ENCODE measurements around the gene OXCT2. TPM values are rescaled to one million over a fixed set of nuclear protein-coding genes. Genes with fewer than 3 reads are reported as not detected.
A peak's percentile ranks its signal among the peaks of the same experiment; 100 is the strongest.
"Not testable (repeated sequence)": the region's sequence is repeated elsewhere in the genome, so short reads cannot be mapped to it uniquely, and the experiment has no call there.

The OXCT2 gene
- total and polyA plus RNA-seq, 4 donors = 0.11 to 0.47 (median 0.15) TPM

DNA sequence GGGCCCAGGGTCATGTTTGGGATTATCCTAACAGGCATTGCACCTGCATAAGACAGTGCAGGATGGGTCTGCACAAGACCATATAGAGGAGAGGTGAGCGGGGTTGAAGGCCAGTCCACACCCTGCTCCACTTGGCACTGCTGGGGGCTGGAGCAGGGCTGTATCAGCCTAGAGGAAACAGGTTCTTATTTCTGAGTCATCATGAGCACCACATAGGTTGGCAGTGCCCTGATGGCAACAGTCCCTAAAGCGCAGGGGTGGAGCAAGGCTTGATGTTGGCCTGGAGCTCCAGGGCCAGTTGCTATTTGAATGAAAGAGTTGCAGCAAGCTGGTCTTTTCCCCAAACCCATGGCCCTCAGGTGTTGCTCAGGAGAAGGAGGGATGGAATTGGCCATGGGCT, 47.3 kb upstream of the OXCT2 start:
- WGBS = 94% methylated on average over 2 of the region's 2 CpGs

DNA sequence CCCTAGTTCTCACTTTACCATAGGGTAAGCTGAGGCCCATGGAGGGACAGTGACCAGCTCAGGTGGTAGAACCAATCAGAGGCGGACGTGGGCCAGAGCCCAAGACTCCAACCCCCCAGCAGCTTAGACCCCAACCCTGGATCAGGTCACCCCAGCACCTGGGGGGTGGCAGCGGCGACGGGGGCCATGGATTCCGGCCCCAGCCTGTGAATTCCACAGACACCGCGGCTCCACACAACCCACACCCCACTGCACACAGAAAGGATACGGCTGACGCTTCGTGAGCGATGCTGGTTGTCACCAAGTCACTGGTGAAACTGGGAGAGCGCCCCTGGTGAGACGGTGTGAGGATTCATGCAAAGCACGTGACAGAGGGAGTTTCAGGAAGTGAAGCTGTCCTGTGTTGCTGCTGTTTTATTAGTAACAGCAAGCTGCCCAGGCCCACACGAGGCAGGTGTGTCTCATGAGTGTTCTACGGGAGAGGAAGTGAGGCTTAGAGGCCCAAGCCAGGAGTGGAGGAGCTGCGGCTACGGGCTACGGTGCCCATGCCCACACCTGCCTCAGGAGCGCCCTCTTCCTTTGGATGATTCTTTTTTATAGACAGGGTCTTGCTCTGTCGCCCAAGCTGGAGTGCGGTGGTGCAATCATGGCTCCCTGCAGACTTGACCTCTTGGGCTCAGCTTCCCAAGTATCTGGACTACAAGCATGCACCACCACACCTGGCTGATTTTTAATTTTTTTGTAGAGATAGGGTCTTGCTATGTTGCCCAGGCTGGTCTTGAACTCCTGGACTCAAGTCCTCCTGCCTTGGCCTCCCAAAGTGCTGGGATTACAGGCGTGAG, 46.2 kb upstream of the OXCT2 start:
- not testable (repeated sequence) for H3K27me3 ChIP-seq (ENCODE audit: control insufficient read depth in 4 of 4, insufficient read depth in 4 of 4, low read length in 3 of 4); H3K36me3 ChIP-seq (ENCODE audit: control insufficient read depth in 4 of 4, insufficient read depth in 3 of 4, low read depth in 1 of 4, low read length in 3 of 4); H3K27ac ChIP-seq (ENCODE audit: low read depth in 1 of 2, low read length in 2 of 2); H3K9ac ChIP-seq (ENCODE audit: low read depth in 1 of 2, low read length in 2 of 2); H3K4me1 ChIP-seq (ENCODE audit: control insufficient read depth in 4 of 4, insufficient read depth in 4 of 4, low read length in 3 of 4); H3K4me3 ChIP-seq (ENCODE audit: low read depth in 1 of 3, low read length in 3 of 3); DNase-seq (ENCODE audit: low spot score); H3K9me3 ChIP-seq (ENCODE audit: control insufficient read depth in 4 of 4, low read length in 3 of 4)
- WGBS = 67% methylated on average over 18 of the region's 24 CpGs

More for the DNA sequence above, 47.3 kb upstream of the OXCT2 start:
- Histone ChIP-seq H3K36me3 (ENCODE audit: control insufficient read depth in 4 of 4, insufficient read depth in 3 of 4, low read depth in 1 of 4, low read length in 3 of 4) (no peaks in the 10 kb centered on the region), H3K9me3 (ENCODE audit: control insufficient read depth in 4 of 4, low read length in 3 of 4) (no peaks in the 10 kb centered on the region), H3K27ac (ENCODE audit: low read depth in 1 of 2, low read length in 2 of 2) (no peak overlapping the region), H3K4me1 (ENCODE audit: control insufficient read depth in 4 of 4, insufficient read depth in 4 of 4, low read length in 3 of 4) (peaks cover 0 to 4% (median 0%) of the 10 kb centered on the region in 4 donors), H3K9ac (ENCODE audit: low read depth in 1 of 2, low read length in 2 of 2) (no peak overlapping the region), H3K4me3 (ENCODE audit: low read depth in 1 of 3, low read length in 3 of 3) (no peak overlapping the region), H3K27me3 (ENCODE audit: control insufficient read depth in 4 of 4, insufficient read depth in 4 of 4, low read length in 3 of 4) (no peaks in the 10 kb centered on the region)
- no peak for DNase-seq (ENCODE audit: low spot score)
- TF ChIP-seq FOXA1 (IDR thresholded peaks at IDR 0.05) (no peak), HNF4G (IDR thresholded peaks at IDR 0.05) (no peak), FOXA2 (IDR thresholded peaks at IDR 0.05) (no peak), TAF1 (conservative IDR thresholded peaks at IDR 0.05) (no peak), RAD21 (IDR thresholded peaks at IDR 0.05) (no peak)
- TF ChIP-seq, protein P1, sequence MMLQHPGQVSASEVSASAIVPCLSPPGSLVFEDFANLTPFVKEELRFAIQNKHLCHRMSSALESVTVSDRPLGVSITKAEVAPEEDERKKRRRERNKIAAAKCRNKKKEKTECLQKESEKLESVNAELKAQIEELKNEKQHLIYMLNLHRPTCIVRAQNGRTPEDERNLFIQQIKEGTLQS (IDR thresholded peaks at IDR 0.05) = no peak
- TF ChIP-seq, protein P2, sequence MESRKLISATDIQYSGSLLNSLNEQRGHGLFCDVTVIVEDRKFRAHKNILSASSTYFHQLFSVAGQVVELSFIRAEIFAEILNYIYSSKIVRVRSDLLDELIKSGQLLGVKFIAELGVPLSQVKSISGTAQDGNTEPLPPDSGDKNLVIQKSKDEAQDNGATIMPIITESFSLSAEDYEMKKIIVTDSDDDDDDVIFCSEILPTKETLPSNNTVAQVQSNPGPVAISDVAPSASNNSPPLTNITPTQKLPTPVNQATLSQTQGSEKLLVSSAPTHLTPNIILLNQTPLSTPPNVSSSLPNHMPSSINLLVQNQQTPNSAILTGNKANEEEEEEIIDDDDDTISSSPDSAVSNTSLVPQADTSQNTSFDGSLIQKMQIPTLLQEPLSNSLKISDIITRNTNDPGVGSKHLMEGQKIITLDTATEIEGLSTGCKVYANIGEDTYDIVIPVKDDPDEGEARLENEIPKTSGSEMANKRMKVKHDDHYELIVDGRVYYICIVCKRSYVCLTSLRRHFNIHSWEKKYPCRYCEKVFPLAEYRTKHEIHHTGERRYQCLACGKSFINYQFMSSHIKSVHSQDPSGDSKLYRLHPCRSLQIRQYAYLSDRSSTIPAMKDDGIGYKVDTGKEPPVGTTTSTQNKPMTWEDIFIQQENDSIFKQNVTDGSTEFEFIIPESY (IDR thresholded peaks at IDR 0.05) = no peak

DNA sequence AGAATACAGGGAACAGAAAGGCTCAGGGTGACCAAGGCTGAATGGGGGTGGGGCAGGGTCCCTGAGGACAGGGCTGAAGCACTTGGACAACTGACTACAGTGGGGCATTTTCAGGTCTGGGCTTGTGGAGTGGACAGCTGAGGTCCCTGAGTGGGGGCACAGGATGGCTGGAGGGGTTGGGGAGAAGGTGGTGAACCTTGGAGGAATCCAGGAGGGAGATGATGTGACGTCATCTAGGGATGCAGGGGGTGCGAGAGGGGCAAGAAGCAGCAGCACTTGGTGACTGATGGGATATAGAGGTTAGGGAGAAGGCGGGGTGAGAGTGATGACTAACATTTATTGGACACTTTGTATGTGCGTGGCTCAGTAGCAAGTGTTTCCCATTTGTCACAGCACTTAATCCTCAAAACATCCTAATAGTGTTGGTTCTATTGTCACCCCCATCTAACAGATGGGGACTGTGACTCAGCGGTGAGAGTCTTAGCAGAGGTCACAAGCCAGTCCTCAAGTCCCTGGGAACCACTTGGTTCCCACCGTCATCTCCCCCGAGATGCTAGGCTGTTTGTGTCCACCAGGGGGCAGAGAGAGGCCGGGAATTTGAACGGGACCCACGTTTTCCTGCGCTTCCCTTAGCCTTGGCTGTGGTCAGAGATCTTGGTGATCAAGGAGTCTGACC, 45.4 kb upstream of the OXCT2 start:
- TF ChIP-seq GABPA (IDR thresholded peaks at IDR 0.05 in 1 of 2, conservative IDR thresholded peaks at IDR 0.05 in 1 of 2) (no peak), JUND (IDR thresholded peaks at IDR 0.05) (no peak), RXRA (IDR thresholded peaks at IDR 0.05) (no peak), FOXA2 (IDR thresholded peaks at IDR 0.05) (no peak), SP1 (IDR thresholded peaks at IDR 0.05) (no peak), HNF4A (conservative IDR thresholded peaks at IDR 0.05) (no peak), RAD21 (IDR thresholded peaks at IDR 0.05) (peak; percentile 86 to 89), TAF1 (conservative IDR thresholded peaks at IDR 0.05) (no peak), HNF4G (IDR thresholded peaks at IDR 0.05) (no peak), FOXA1 (IDR thresholded peaks at IDR 0.05) (no peak)
- TF ChIP-seq, protein P3, sequence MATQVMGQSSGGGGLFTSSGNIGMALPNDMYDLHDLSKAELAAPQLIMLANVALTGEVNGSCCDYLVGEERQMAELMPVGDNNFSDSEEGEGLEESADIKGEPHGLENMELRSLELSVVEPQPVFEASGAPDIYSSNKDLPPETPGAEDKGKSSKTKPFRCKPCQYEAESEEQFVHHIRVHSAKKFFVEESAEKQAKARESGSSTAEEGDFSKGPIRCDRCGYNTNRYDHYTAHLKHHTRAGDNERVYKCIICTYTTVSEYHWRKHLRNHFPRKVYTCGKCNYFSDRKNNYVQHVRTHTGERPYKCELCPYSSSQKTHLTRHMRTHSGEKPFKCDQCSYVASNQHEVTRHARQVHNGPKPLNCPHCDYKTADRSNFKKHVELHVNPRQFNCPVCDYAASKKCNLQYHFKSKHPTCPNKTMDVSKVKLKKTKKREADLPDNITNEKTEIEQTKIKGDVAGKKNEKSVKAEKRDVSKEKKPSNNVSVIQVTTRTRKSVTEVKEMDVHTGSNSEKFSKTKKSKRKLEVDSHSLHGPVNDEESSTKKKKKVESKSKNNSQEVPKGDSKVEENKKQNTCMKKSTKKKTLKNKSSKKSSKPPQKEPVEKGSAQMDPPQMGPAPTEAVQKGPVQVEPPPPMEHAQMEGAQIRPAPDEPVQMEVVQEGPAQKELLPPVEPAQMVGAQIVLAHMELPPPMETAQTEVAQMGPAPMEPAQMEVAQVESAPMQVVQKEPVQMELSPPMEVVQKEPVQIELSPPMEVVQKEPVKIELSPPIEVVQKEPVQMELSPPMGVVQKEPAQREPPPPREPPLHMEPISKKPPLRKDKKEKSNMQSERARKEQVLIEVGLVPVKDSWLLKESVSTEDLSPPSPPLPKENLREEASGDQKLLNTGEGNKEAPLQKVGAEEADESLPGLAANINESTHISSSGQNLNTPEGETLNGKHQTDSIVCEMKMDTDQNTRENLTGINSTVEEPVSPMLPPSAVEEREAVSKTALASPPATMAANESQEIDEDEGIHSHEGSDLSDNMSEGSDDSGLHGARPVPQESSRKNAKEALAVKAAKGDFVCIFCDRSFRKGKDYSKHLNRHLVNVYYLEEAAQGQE (IDR thresholded peaks at IDR 0.05) = no peak
- TF ChIP-seq, protein P4, sequence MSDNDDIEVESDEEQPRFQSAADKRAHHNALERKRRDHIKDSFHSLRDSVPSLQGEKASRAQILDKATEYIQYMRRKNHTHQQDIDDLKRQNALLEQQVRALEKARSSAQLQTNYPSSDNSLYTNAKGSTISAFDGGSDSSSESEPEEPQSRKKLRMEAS (IDR thresholded peaks at IDR 0.05) = no peak
- TF ChIP-seq, protein P5, sequence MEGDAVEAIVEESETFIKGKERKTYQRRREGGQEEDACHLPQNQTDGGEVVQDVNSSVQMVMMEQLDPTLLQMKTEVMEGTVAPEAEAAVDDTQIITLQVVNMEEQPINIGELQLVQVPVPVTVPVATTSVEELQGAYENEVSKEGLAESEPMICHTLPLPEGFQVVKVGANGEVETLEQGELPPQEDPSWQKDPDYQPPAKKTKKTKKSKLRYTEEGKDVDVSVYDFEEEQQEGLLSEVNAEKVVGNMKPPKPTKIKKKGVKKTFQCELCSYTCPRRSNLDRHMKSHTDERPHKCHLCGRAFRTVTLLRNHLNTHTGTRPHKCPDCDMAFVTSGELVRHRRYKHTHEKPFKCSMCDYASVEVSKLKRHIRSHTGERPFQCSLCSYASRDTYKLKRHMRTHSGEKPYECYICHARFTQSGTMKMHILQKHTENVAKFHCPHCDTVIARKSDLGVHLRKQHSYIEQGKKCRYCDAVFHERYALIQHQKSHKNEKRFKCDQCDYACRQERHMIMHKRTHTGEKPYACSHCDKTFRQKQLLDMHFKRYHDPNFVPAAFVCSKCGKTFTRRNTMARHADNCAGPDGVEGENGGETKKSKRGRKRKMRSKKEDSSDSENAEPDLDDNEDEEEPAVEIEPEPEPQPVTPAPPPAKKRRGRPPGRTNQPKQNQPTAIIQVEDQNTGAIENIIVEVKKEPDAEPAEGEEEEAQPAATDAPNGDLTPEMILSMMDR (IDR thresholded peaks at IDR 0.05; ENCODE audit: low read depth, low read length, missing input control) = peak; percentile 85
- H3K4me1 ChIP-seq (ENCODE audit: control insufficient read depth in 4 of 4, insufficient read depth in 4 of 4, low read length in 3 of 4) = peaks cover 0 to 4% (median 0%) of the 10 kb centered on the region in 4 donors
- no peak overlapping the region for H3K4me3 ChIP-seq (ENCODE audit: low read depth in 1 of 3, low read length in 3 of 3)
- H3K36me3 ChIP-seq (ENCODE audit: control insufficient read depth in 4 of 4, insufficient read depth in 3 of 4, low read depth in 1 of 4, low read length in 3 of 4) = no peaks in the 10 kb centered on the region
- H3K27me3 ChIP-seq (ENCODE audit: control insufficient read depth in 4 of 4, insufficient read depth in 4 of 4, low read length in 3 of 4) = no peaks in the 10 kb centered on the region
- DNase-seq (ENCODE audit: low spot score) = peak; percentile 74
- no peak overlapping the region for H3K9ac ChIP-seq (ENCODE audit: low read depth in 1 of 2, low read length in 2 of 2)
- 16% methylated on average over 11 of the region's 11 CpGs for WGBS
- no peaks in the 10 kb centered on the region for H3K9me3 ChIP-seq (ENCODE audit: control insufficient read depth in 4 of 4, low read length in 3 of 4)
- H3K27ac ChIP-seq (ENCODE audit: low read depth in 1 of 2, low read length in 2 of 2) = no peak overlapping the region
